Measurements from ENCODE around the gene AQP2. TPM values are rescaled to one million over a fixed set of nuclear protein-coding genes. Genes with fewer than 3 reads are reported as not detected.

The AQP2 gene
- not detected in 2 replicates for total RNA-seq (2014; rRNA removed; shearing (Covaris generic))
- not detected in 2 replicates for polyA plus RNA-seq (2015; cell fraction: cytosol; rRNA removed)
- not detected in 2 replicates for polyA plus RNA-seq (2015; cell fraction: nucleus; rRNA removed)

- in situ Hi-C loops (cut with HindIII; ENCODE audit: low pct_unique_long_range_greater_than_20kb, low sequenced_read_pairs), result no loop called here
These were observed at the start of gene AQP2 for GRCh38 chr12:49950273-49951251. Gene AQP2, plus strand, starts transcription at chr12:49950737. Its CDS starts 94 bp downstream, at chr12:49950831.

GRCh38 chr12:49901026-49901425, 49.5 kb upstream of the AQP2 start:
- no peak for DNase-seq (ENCODE audit: low read depth, low spot score)
- in situ Hi-C loops (cut with HindIII; ENCODE audit: low pct_unique_long_range_greater_than_20kb, low sequenced_read_pairs), result no loop called here

More at GRCh38 chr12:49950273-49951251, at the start of gene AQP2:
- DNase-seq (ENCODE audit: low read depth, low spot score), result no peak

DNA sequence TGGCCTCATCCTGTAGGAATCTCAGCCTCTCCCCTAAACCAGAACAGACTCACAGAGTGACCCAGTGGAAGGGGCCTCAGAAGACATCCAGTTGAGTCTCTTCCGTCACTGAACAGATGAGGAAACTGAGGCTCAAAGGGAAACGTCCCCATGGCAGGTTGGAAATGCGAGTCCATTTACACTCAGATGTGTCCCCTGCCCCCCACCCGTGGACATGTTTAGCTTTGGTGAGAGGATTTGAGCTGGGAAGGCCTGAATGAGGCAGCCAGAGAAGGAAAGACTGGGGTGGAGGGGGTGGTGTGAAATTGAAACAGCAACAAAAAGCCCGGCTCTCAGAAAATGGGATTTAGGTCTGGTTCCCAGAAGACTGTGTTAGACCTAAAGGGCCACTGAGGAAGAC, 48.6 kb upstream of the AQP2 start:
- in situ Hi-C loops (cut with HindIII; ENCODE audit: low pct_unique_long_range_greater_than_20kb, low sequenced_read_pairs), result no loop called here
- no peak for DNase-seq (ENCODE audit: low read depth, low spot score)

- DNase-seq (ENCODE audit: low read depth, low spot score), result no peak
- in situ Hi-C loops (cut with HindIII; ENCODE audit: low pct_unique_long_range_greater_than_20kb, low sequenced_read_pairs), result no loop called here
These were observed 47.9 kb upstream of the AQP2 start for GRCh38 chr12:49902399-49903350.

DNA sequence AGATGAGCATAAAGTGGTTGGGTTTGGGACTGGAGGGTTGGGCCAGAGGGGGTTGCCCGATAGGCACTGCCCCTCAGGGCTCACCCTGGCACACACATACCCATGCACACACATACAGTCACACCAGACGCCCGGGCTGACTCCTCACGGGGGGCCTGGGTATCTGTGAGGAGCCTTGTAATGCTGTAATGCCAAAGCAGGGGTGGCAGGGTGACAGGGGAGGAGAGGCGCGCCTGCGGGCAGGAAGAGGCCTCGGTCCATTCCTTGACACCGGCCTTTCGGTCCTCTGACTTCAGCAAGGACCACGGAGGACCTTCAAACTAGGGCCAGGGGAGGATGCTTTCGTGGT, 47.2 kb upstream of the AQP2 start:
- in situ Hi-C loops (cut with HindIII; ENCODE audit: low pct_unique_long_range_greater_than_20kb, low sequenced_read_pairs), result no loop called here

GRCh38 chr12:49903700-49904423, 46.7 kb upstream of the AQP2 start, which contains the start of gene FAIM2:
Gene FAIM2, minus strand, starts transcription at chr12:49903900. Its CDS starts 108 bp downstream, at chr12:49903792.
- no peak for DNase-seq (ENCODE audit: low read depth, low spot score)
- in situ Hi-C loops (cut with HindIII; ENCODE audit: low pct_unique_long_range_greater_than_20kb, low sequenced_read_pairs), result no loop called here

More for the DNA sequence above, 47.2 kb upstream of the AQP2 start:
- no peak for DNase-seq (ENCODE audit: low read depth, low spot score)

DNA sequence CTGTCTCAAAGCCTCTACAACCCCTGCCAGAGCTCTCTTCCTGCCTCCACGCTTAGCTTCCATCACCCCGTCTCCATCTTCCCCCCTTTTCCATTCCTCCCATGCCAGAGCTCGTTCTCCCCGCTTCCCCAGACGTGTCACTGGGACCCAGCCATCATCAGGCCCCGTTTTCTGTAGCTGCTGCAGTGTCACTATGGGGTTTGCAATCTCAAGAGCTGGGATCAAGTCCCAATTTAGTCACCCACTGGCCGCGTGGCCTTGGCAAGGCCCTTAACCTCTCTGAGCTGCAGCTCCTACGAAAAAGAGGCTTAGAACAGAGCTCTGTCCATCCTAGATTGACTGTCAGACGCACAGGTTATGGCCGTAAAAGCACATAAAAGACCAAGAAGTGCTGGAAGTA, 45.9 kb upstream of the AQP2 start:
- no peak for DNase-seq (ENCODE audit: low read depth, low spot score)
- in situ Hi-C loops (cut with HindIII; ENCODE audit: low pct_unique_long_range_greater_than_20kb, low sequenced_read_pairs), result no loop called here

GRCh38 chr12:49905718-49906314, 44.7 kb upstream of the AQP2 start:
- in situ Hi-C loops (cut with HindIII; ENCODE audit: low pct_unique_long_range_greater_than_20kb, low sequenced_read_pairs), result no loop called here
- DNase-seq (ENCODE audit: low read depth, low spot score), result no peak

DNA sequence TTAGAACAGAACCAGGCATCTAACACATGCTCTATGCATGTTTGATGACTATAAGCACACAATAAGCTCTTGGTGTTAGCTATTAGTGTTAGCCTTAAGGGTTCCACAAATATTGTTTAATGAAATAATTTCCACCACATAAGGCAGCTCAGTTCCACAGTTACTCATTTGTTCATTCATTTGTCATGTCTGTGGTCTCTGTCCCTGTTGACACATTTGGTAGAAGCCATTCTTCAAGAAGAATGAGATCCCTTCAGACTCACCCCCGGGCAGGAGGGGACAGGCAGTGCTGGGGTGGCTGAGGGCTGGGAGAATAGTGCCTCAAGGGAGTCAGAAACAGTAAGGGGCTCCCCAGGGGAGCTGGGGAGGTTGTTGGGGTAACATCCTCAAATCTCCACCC, 43.2 kb upstream of the AQP2 start:
- in situ Hi-C loops (cut with HindIII; ENCODE audit: low pct_unique_long_range_greater_than_20kb, low sequenced_read_pairs), result no loop called here
- DNase-seq (ENCODE audit: low read depth, low spot score), result peak; percentile 11

DNA sequence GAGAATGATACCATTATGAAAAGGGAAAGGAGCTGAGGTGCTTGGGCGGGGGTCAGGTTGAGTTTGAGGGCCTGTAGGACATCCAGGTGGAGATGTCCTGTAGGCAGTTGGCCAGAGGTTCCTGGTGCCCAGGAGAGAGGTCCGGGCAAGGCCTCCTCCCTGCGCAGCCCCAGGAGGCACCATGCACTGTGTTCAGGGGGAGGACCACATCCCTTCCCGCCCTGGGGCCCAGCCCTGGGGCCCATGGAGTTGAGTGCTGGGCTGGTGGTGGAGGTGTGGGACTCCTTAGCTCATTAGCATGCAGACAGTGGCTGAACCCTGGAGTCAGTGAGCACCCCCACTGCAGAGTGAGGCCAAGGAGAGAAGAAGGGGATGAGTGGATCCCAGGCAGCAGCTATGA, 41.2 kb upstream of the AQP2 start:
- DNase-seq (ENCODE audit: low read depth, low spot score), result no peak
- in situ Hi-C loops (cut with HindIII; ENCODE audit: low pct_unique_long_range_greater_than_20kb, low sequenced_read_pairs), result no loop called here

DNA sequence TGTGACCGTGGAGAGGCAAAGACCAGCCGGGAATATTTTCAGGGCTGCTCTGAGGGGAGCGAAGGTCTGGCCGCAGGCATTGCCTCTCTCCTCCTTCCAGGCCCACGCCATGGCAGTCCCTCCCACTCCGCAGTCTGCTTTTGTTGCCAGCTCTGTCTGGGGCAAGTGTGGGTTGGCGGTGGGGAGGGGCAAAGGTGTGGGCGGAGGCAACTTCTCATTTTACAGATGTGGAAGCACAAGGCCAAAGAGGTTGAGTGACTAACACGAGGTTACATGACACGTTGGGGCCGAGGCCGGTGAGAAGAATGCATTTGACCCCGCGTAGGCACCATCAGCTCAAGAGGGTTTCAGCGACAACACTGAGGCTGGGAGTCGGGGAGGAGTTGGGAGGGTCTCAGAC, 40.7 kb upstream of the AQP2 start:
- in situ Hi-C loops (cut with HindIII; ENCODE audit: low pct_unique_long_range_greater_than_20kb, low sequenced_read_pairs), result no loop called here
- DNase-seq (ENCODE audit: low read depth, low spot score), result no peak

GRCh38 chr12:49910331-49911212, 40.0 kb upstream of the AQP2 start:
- no peak for DNase-seq (ENCODE audit: low read depth, low spot score)
- in situ Hi-C loops (cut with HindIII; ENCODE audit: low pct_unique_long_range_greater_than_20kb, low sequenced_read_pairs), result no loop called here

DNA sequence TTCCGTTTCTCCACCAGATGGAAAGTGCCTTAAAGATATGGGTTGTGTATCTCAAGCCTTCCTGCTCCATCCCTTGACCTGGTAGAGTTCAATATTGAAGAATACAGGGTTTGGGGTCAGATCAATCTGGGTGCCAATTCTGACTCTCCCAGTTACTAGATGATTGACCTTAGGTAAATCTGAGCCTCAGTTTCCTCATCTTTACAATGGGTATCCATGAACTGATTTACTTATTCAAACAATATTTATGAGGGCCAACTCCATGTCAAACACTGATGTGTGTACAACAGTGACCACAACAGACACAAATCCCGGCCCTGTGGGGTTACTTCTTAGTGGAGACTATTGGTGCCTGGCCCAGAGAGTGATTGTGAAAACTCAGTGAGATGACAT, 39.3 kb upstream of the AQP2 start:
- in situ Hi-C loops (cut with HindIII; ENCODE audit: low pct_unique_long_range_greater_than_20kb, low sequenced_read_pairs), result no loop called here
- DNase-seq (ENCODE audit: low read depth, low spot score), result no peak

GRCh38 chr12:49912345-49913255, 37.9 kb upstream of the AQP2 start:
- in situ Hi-C loops (cut with HindIII; ENCODE audit: low pct_unique_long_range_greater_than_20kb, low sequenced_read_pairs), result no loop called here
- no peak for DNase-seq (ENCODE audit: low read depth, low spot score)

Measured in SK-MEL-5 (cell line).